Central memory CD8-positive, alpha-beta T cell (primary cell): ENCODE data around the gene FUBP3.

Experiments used
- ATAC-seq: fragments of 150-1000 bp; cut with Tn5 transposase; replicated peaks from 2 replicates; pipeline ENCODE4 v1.10.0; 2022; ENCODE audit warnings: mild to moderate bottlenecking, moderate FRiP score, moderate number of reproducible peaks; ENCODE audit not compliant: poor library complexity, severe bottlenecking; ENCODE audit errors: extremely low read depth
- DNase-seq, 2 donors: peaks; one replicate each; pipeline ENCODE4 v3.0.0; 2021; ENCODE audit warnings: low spot score in 2 of 2
- H3K27ac Mint-ChIP-seq: one replicate; pipeline ENCODE4 v1.8.0; 2022; ENCODE audit warnings: low read depth, mild to moderate bottlenecking, moderate library complexity, mixed read lengths
- H3K27me3 Mint-ChIP-seq: one replicate; pipeline ENCODE4 v1.8.0; 2022; ENCODE audit warnings: mixed read lengths
- H3K36me3 Mint-ChIP-seq: one replicate; pipeline ENCODE4 v1.8.0; 2022; ENCODE audit warnings: mild to moderate bottlenecking, moderate library complexity, mixed read lengths; ENCODE audit not compliant: insufficient read depth
- H3K4me1 Mint-ChIP-seq: one replicate; pipeline ENCODE4 v1.8.0; 2022; ENCODE audit warnings: mixed read lengths
- H3K4me3 Mint-ChIP-seq: one replicate; pipeline ENCODE4 v1.8.0; 2022; ENCODE audit warnings: mild to moderate bottlenecking, moderate library complexity, mixed read lengths
- H3K9me3 Mint-ChIP-seq: one replicate; pipeline ENCODE4 v1.8.0; 2022; ENCODE audit warnings: mixed read lengths

FUBP3 gene

DNA sequence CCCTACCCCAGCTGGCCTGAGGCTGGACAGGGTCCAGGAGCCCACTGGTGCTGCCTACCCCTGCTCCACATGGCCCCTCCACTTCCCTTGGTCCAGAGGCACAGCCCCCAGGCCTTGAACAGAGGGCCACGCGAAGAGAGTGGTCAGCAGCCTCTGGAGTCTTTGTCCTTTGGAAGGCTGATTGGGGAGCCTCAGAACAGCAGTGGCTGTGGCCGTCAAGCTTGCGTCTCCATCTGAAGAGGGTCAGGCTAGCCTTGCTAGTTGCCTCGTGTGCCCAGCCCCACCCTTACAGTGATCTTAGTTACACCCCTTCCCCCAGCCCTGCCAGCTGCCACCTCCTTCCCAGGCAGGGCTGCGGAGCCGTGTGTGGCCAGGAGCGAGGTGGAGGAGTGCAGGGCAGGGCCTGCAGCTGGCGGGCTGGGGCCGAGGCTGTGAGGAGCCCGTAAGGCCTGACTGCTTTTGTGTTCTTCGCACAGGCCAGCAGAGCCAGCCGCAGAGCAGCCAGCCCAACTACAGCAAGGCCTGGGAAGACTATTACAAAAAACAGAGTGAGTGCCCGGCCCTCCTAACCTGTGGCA lies 54.9 kb downstream of the FUBP3 start:
- Mint-ChIP-seq H3K27ac (no peak overlapping the region), H3K4me3 (no peak overlapping the region), H3K4me1 (no peaks in the 10 kb centered on the region), H3K27me3 (no peaks in the 10 kb centered on the region), H3K9me3 (no peaks in the 10 kb centered on the region), H3K36me3 (peaks cover 27% of the 10 kb centered on the region)
- DNase-seq: no peak
- ATAC-seq: no peak

DNA sequence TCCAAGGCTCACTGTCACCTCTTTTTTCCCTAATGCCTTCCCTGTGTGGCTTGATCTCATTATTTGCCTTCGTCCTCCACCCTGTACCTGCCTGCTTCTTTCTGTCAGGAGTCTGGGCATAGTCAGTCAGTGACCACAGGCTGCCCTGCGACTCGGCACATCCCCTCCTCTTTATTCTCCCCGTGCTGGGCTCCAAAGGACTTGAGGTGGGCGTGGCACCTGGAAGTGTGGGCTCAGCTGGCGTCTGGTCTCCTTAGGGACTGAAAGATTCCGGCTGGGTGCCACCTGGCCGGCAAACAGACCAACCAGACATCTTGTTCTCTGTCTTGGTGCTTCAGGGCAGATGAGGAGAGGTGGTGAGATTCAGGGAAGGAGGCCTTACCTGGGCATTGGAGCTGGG lies 55.4 kb downstream of the FUBP3 start:
- H3K4me3 Mint-ChIP-seq: no peak overlapping the region
- H3K27ac Mint-ChIP-seq: no peak overlapping the region
- DNase-seq (no peak), ATAC-seq (no peak)
- no peaks in the 10 kb centered on the region for H3K4me1 Mint-ChIP-seq
- no peaks in the 10 kb centered on the region for H3K27me3 Mint-ChIP-seq
- no peaks in the 10 kb centered on the region for H3K9me3 Mint-ChIP-seq
- H3K36me3 Mint-ChIP-seq: peaks cover 25% of the 10 kb centered on the region

DNA sequence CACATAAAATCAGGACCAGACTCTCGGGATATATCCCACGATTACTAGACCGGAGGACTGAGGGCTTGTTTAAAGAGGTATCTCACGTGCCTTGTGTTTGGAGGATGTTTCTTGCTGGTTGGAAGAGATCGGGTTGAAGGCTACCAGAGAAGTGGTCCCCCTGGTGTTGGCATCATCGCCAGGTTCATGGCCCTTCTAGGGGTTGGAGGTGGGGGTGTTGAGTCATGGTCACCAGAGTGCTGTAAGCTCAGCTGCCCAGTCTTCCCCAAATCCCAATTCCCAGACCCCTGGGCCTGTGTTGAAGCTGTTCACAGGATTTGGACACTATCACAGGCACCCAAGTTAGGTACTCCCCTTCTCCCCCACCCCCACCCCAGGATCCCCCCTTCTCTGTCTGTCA lies 55.9 kb downstream of the FUBP3 start:
- Mint-ChIP-seq H3K27ac (no peak overlapping the region), H3K36me3 (peaks cover 23% of the 10 kb centered on the region), H3K4me1 (no peaks in the 10 kb centered on the region), H3K27me3 (no peaks in the 10 kb centered on the region), H3K4me3 (no peak overlapping the region), H3K9me3 (no peaks in the 10 kb centered on the region)
- DNase-seq (no peak), ATAC-seq (no peak)

DNA sequence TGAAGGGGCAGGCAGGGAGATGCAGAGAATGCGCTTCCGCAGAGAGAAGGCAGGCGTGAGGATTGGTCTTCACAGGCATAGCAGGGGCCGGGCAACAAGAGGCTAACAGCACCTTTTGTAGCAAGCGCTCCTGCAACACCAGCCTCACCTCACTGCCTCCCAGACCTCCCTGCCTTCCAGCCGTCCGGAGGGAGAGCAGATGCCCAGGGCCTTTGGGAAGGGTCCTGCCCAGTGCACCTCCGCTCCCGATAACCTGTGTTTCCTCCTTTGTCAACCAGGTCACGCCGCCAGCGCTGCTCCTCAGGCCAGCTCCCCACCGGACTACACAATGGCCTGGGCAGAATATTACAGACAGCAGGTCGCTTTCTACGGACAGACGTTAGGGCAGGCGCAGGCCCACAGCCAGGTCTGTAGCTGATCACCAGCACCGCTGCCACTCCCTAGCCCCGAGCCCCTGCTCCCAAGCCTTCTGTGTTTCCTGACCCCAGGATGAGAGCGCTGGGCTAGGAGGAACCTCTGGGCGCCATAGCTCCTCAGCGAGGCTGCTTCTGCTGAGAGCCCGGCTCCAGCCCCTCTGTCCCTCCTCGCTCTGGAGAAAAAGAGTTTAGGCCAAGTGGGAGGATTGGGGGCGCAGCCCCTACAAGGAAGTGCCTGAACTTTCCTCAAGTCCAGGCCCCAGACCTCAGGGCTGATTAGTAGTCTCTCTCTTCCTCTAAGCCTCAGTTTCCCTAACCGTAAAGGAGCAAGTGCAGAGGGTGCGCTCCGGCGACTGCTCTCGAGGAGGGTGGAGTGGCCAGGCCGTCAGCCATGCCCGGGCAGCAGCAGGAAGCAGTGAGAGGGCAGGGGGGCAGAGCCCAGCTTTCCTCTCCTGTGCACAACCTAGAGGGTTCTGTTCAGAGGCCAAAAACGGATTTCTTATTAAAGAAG lies 56.6 kb downstream of the FUBP3 start:
- H3K9me3 Mint-ChIP-seq: no peaks in the 10 kb centered on the region
- no peak overlapping the region for H3K4me3 Mint-ChIP-seq
- no peak for DNase-seq
- no peaks in the 10 kb centered on the region for H3K4me1 Mint-ChIP-seq
- H3K27ac Mint-ChIP-seq: no peak overlapping the region
- no peak for ATAC-seq
- no peaks in the 10 kb centered on the region for H3K27me3 Mint-ChIP-seq
- peaks cover 18% of the 10 kb centered on the region for H3K36me3 Mint-ChIP-seq

DNA sequence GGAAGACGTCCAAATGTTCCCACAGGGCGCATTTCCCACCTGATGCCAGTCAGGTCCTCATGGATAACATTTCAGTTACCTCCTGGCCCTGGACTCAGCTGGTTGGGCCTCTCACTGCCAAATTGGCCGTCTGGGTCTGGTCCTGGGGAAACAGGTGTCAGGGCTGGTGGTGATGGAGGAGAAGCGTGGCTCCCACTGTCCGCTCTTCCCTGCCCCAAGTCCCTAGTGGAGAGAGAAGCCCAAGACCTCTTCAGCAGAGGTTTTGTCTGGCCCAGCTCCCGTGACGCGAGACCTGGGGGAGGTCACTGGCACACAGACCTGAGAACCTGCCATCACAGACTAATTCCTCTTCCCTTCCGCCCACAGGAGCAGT lies 57.3 kb downstream of the FUBP3 start:
- DNase-seq (no peak), ATAC-seq (no peak)
- peaks cover 14% of the 10 kb centered on the region for H3K36me3 Mint-ChIP-seq
- no peaks in the 10 kb centered on the region for H3K27me3 Mint-ChIP-seq
- H3K4me1 Mint-ChIP-seq: no peaks in the 10 kb centered on the region
- H3K4me3 Mint-ChIP-seq: no peak overlapping the region
- no peaks in the 10 kb centered on the region for H3K9me3 Mint-ChIP-seq
- H3K27ac Mint-ChIP-seq: no peak overlapping the region

DNA sequence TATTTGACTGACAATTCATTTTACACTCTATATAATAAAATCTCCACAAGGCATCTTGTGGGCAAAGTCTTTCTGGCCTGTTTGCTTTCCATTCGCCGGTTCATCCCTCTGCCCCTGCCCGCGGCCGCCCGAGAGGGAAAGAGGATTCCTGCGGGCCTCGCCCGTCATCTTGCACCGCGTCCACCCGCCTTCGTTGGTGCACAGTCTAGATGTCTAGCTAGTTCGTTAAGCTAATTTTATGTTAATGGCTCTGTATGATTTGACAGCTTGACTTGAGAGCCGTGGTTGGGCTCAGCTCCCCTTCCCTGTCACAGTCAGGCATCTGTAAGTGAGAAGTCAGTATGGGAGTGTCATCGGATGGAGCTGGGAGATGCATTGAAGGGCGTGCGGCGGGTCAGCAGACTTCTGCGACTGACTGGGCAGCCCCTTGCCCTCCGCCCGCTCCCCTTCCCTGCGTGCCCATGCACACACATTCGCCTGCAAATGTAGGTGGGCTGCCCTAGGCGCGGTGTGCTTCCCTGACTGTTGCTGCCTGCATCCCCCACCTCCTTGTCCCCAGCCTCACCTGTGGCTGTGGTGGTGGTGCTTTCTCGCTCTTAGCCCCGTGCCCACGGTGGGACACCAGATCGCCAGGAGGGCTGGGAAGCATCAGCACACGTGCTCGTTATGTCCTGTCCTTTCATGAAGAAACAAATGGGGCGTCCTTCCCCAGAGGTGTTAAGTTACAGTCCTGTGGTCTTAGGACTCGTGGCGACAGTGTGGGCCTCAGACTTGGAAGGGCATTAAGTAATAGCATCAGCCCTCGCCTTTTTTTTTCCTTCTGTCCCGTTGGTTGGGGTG lies 59.1 kb downstream of the FUBP3 start:
- H3K27me3 Mint-ChIP-seq: no peaks in the 10 kb centered on the region
- H3K36me3 Mint-ChIP-seq: peaks cover 8% of the 10 kb centered on the region
- no peak overlapping the region for H3K4me3 Mint-ChIP-seq
- no peaks in the 10 kb centered on the region for H3K9me3 Mint-ChIP-seq
- ATAC-seq (no peak), DNase-seq (no peak)
- no peak overlapping the region for H3K27ac Mint-ChIP-seq
- H3K4me1 Mint-ChIP-seq: no peaks in the 10 kb centered on the region

DNA sequence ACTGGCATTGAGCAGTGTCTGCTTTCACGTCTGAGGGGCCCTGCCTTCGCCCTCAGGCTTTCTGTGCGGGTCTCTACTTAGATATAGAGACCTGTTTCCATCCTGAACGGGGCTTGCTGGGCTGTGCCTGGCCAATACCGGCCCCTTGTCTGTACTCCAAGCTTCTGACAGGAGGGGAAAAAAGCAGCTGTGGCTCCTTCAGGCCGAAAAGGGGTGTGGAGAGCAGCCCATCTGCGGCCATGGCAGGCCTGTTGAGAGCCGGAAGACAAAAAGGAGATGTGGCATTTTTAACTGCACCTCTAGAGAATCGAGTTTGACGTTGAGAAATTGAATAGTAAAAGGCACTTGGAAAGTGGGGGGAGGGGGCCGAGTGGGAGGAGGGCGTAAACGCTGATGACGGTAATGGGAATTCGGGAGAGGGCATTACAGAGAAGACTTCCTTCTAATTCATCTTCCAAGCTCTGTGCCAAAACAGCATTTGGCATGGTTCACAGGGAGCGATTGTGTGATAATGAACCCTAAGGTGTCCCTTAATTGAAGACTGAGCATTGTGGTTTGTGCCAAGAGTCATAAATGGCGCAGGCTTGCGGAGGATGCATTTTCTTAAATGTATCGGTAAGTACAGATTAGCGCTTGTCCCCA lies 59.9 kb downstream of the FUBP3 start:
- no peak for DNase-seq
- Mint-ChIP-seq H3K9me3 (no peaks in the 10 kb centered on the region), H3K4me1 (no peaks in the 10 kb centered on the region), H3K27me3 (no peaks in the 10 kb centered on the region), H3K4me3 (no peak overlapping the region), H3K36me3 (peaks cover 8% of the 10 kb centered on the region), H3K27ac (no peak overlapping the region)
- ATAC-seq: no peak

DNA sequence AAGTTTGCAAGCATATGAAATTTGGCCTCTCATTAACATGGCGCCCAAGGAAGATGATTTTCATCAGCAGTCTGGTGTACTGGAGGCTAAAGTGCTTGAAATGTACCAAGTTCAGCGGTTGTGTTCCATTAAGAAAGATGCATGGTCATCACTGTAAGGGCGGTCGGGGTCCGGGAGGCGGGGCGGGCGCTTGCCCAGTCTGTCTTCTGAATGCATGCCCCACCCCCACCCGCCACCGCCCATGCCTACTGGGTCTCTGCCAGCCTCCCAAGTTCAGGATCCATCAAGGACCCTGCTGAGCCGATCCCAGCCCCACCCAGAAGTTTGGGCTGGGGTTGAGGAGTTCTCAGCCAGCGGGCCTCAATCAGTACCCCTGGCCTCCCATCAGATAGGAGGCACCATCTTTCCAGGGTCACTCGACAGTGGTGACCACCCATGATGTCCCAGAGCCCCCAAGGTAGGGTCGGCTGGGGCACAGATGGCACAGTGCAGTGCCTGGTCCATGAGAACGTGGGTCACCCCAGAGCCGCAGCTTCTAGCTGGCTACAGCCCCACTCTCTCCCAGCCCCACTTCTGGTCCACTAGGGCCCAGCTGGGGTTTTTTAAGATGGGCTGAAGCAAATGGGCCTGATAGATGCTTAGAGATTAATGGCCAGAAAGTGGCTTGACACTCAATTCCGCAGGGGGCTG lies 60.6 kb downstream of the FUBP3 start:
- no peak for ATAC-seq
- Mint-ChIP-seq H3K4me3 (no peak overlapping the region), H3K27me3 (no peaks in the 10 kb centered on the region)

DNA sequence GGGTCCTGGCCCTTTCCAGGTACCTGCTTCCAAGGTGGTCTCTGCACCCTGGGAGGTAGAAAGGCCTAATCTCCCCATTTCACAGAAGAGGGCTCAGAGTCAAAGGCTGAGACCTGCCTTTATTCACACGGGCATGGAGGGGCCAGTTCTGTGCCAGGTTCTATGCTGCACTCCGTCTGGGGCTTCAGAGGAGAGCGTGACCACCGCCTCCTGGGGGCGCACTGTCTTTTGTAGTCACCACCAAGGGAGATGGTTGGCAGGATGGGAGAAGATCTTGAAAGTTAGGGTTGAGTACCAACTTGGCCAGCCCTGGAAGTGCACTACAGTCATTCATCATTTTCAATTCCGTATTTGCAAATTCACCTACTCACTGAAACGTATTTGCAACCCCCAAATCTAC lies 61.3 kb downstream of the FUBP3 start:
- H3K36me3 Mint-ChIP-seq: peaks cover 4% of the 10 kb centered on the region
- H3K27me3 Mint-ChIP-seq: no peaks in the 10 kb centered on the region
- ATAC-seq: no peak

More for the DNA sequence above, 60.6 kb downstream of the FUBP3 start:
- H3K36me3 Mint-ChIP-seq: peaks cover 8% of the 10 kb centered on the region
- DNase-seq: no peak
- H3K9me3 Mint-ChIP-seq: no peaks in the 10 kb centered on the region
- no peaks in the 10 kb centered on the region for H3K4me1 Mint-ChIP-seq
- H3K27ac Mint-ChIP-seq: no peak overlapping the region

DNA sequence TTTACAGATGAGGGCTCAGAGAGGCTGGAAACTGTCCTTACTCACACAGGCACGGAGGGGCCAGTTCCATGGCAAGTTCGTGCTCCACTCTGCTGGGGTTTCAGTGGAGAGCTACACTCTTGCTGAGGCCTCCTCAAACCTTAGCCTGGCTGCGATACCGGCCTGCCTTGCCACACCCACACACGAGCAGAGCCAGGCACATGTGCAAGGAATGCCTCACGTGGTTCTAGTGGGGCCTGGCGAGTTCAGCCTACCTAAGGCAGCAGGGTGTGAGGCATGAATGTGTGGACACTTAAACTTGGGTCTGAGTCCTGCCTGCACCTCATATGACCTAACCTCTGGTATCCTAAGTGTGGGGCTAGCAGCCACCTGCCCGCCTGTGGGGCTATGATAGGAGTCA lies 63.5 kb downstream of the FUBP3 start:
- H3K9me3 Mint-ChIP-seq: peaks cover 11% of the 10 kb centered on the region
- H3K4me1 Mint-ChIP-seq: no peaks in the 10 kb centered on the region

More for the DNA sequence above, 61.3 kb downstream of the FUBP3 start:
- Mint-ChIP-seq H3K4me3 (no peak overlapping the region), H3K4me1 (no peaks in the 10 kb centered on the region), H3K27ac (no peak overlapping the region), H3K9me3 (peaks cover 1% of the 10 kb centered on the region)
- no peak for DNase-seq

DNA sequence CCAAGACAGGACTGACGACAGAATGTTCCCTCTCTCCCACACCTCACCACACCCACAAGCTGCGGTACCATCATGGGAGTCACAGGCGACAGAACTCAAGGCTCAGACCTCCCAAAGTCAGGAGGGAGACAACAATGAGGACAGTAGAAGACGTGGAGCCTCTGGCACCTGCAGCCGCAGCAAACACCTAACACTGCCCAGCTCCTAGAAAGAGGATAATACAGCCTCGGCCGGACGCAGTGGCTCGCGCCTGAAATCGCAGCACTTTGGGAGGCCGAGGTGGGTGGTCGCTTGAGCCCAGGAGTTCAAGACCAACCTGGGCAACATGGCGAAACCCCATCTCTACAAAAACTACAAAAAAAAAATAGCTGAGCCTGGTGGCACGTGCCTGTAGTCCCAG lies 71.8 kb downstream of the FUBP3 start:
- Mint-ChIP-seq H3K4me1 (no peaks in the 10 kb centered on the region), H3K27ac (no peak overlapping the region), H3K9me3 (peaks cover 4% of the 10 kb centered on the region), H3K36me3 (no peaks in the 10 kb centered on the region), H3K4me3 (no peak overlapping the region), H3K27me3 (peaks cover 39% of the 10 kb centered on the region)
- ATAC-seq (no peak), DNase-seq (no peak)

More for the DNA sequence above, 63.5 kb downstream of the FUBP3 start:
- Mint-ChIP-seq H3K36me3 (peaks cover 4% of the 10 kb centered on the region), H3K4me3 (no peak overlapping the region), H3K27ac (no peak overlapping the region), H3K27me3 (peaks cover 7% of the 10 kb centered on the region)
- ATAC-seq (no peak), DNase-seq (no peak)

DNA sequence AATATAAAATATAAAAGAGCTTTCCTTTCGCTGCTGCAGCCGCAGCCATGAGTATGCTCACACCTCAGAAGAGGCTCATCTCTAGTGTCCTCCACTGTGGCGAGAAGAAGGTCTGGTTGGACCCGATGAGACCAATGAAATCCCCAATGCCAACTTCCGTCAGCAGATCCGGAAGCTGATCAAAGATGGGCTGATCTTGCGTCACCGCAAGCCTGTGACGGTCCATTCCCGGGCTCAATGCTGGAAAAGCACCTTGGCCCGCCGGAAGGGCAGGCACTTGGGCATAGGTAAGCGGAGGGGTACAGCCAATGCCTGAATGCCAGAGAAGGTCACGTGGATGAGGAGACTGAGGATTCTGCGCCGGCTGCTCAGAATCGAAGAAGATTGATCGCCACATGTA lies 72.4 kb downstream of the FUBP3 start:
- no peaks in the 10 kb centered on the region for H3K9me3 Mint-ChIP-seq
- H3K4me1 Mint-ChIP-seq: no peaks in the 10 kb centered on the region
- no peak for DNase-seq
- H3K36me3 Mint-ChIP-seq: no peaks in the 10 kb centered on the region
- no peak overlapping the region for H3K27ac Mint-ChIP-seq
- H3K27me3 Mint-ChIP-seq: peaks cover 39% of the 10 kb centered on the region
- H3K4me3 Mint-ChIP-seq: no peak overlapping the region
- no peak for ATAC-seq
